Loucy (cell line): ENCODE measurements around the gene PDZRN3.

Experiments
- H2AFZ ChIP-seq: fragments of 200-600 bp; sonication (generic); 2 replicates; pipeline ENCODE4 v1.6.0; 2016; ENCODE audit warnings: antibody characterized with exemption, mild to moderate bottlenecking, low read length, moderate library complexity
- H3F3A ChIP-seq: fragments of 200-600 bp; 2 replicates; pipeline ENCODE4 v1.6.0; 2016; ENCODE audit warnings: antibody characterized with exemption, low read depth, mild to moderate bottlenecking
- H3K27me3 ChIP-seq: fragments of 200-600 bp; sonication (generic); 2 replicates; pipeline ENCODE4 v1.6.1; 2014; ENCODE audit warnings: low read length, mild to moderate bottlenecking; ENCODE audit not compliant: insufficient read depth, poor library complexity, severe bottlenecking
- H3K36me3 ChIP-seq: fragments of 200-600 bp; sonication (generic); 2 replicates; pipeline ENCODE4 v1.6.1; 2016; ENCODE audit warnings: low read length; ENCODE audit not compliant: insufficient read depth
- H3K4me1 ChIP-seq: fragments of 200-600 bp; sonication (generic); 2 replicates; pipeline ENCODE4 v1.5.1; 2014; ENCODE audit warnings: low read length, mild to moderate bottlenecking; ENCODE audit not compliant: insufficient read depth, poor library complexity, severe bottlenecking
- H3K4me2 ChIP-seq: fragments of 200-600 bp; sonication (generic); 2 replicates; pipeline ENCODE4 v1.6.0; 2014; ENCODE audit warnings: antibody characterized with exemption, low read length, low read depth, mild to moderate bottlenecking; ENCODE audit not compliant: poor library complexity, severe bottlenecking
- H3K4me3 ChIP-seq: fragments of 200-600 bp; sonication (generic); 2 replicates; pipeline ENCODE4 v1.5.1; 2014; ENCODE audit warnings: low read length, mild to moderate bottlenecking, mixed read lengths; ENCODE audit not compliant: poor library complexity, severe bottlenecking
- H3K79me2 ChIP-seq: fragments of 200-600 bp; sonication (generic); 2 replicates; pipeline ENCODE4 v1.6.1; 2014; ENCODE audit warnings: low read length; ENCODE audit not compliant: insufficient read depth
- H3K9ac ChIP-seq: fragments of 200-600 bp; sonication (generic); 2 replicates; pipeline ENCODE4 v1.6.0; 2014; ENCODE audit warnings: mild to moderate bottlenecking, low read depth, low read length, moderate library complexity; ENCODE audit not compliant: poor library complexity, severe bottlenecking
- H3K9me2 ChIP-seq: fragments of 200-600 bp; sonication (generic); replicated peaks from 2 replicates; pipeline ENCODE4 v1.6.1; 2016; ENCODE audit warnings: low read depth, low read length, mixed read lengths
- H3K9me3 ChIP-seq: fragments of 200-600 bp; sonication (generic); 2 replicates; pipeline ENCODE4 v1.6.1; 2014; ENCODE audit warnings: mild to moderate bottlenecking, antibody characterized with exemption, low read length, low read depth; ENCODE audit not compliant: insufficient read depth
- H4K20me1 ChIP-seq: fragments of 200-600 bp; sonication (generic); 2 replicates; pipeline ENCODE4 v1.6.0; 2014; ENCODE audit warnings: antibody characterized with exemption, low read length, mild to moderate bottlenecking; ENCODE audit not compliant: insufficient read depth, poor library complexity, severe bottlenecking
- EZH2phosphoT487 ChIP-seq: fragments of 200-600 bp; IDR thresholded peaks from 2 replicates; pipeline ENCODE4 v1.6.1; 2018; ENCODE audit warnings: antibody characterized with exemption, mild to moderate bottlenecking, moderate library complexity, borderline replicate concordance
- TF ChIP-seq, protein P1 (sequence below): fragments of 200-600 bp; sonication (generic); conservative IDR thresholded peaks from 2 replicates; pipeline ENCODE4 v1.5.1; 2014; ENCODE audit warnings: mild to moderate bottlenecking, antibody characterized with exemption, low read length

Gene PDZRN3

DNA sequence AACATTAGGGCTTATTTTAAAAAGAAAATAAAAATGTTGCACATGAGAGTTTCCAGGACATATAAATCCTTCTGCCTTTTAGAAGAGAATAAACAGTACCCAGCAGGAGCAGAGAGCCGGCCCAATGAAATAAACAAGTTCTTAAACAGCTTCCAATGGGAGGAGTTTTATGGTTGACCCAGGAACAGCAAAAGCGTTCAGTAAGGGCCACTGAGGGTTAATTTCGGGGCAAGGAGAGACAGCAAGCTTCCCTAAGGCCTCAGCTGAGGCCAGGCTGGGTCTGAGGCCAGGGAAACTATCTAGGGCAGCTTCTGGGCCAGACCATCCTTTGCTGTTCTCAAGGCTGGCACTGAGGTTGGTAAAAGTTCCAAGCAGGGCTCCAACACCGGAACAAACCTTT lies 3.4 kb downstream of the PDZRN3 start:
- H3K9me3 ChIP-seq: no peaks in the 10 kb centered on the region
- no peaks in the 10 kb centered on the region for H4K20me1 ChIP-seq
- no peaks in the 10 kb centered on the region for H3K9me2 ChIP-seq
- H3K27me3 ChIP-seq: no peaks in the 10 kb centered on the region
- no peaks in the 10 kb centered on the region for H3K79me2 ChIP-seq
- no peaks in the 10 kb centered on the region for H3K36me3 ChIP-seq
- no peaks in the 10 kb centered on the region for H3F3A ChIP-seq
- H3K4me2 ChIP-seq: no peak overlapping the region
- H3K9ac ChIP-seq: no peak overlapping the region
- H3K4me1 ChIP-seq: no peaks in the 10 kb centered on the region
- H2AFZ ChIP-seq: no peak overlapping the region
- no peak overlapping the region for H3K4me3 ChIP-seq
- no peak for TF ChIP-seq EZH2phosphoT487
- TF ChIP-seq, protein P1, sequence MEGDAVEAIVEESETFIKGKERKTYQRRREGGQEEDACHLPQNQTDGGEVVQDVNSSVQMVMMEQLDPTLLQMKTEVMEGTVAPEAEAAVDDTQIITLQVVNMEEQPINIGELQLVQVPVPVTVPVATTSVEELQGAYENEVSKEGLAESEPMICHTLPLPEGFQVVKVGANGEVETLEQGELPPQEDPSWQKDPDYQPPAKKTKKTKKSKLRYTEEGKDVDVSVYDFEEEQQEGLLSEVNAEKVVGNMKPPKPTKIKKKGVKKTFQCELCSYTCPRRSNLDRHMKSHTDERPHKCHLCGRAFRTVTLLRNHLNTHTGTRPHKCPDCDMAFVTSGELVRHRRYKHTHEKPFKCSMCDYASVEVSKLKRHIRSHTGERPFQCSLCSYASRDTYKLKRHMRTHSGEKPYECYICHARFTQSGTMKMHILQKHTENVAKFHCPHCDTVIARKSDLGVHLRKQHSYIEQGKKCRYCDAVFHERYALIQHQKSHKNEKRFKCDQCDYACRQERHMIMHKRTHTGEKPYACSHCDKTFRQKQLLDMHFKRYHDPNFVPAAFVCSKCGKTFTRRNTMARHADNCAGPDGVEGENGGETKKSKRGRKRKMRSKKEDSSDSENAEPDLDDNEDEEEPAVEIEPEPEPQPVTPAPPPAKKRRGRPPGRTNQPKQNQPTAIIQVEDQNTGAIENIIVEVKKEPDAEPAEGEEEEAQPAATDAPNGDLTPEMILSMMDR: no peak

DNA sequence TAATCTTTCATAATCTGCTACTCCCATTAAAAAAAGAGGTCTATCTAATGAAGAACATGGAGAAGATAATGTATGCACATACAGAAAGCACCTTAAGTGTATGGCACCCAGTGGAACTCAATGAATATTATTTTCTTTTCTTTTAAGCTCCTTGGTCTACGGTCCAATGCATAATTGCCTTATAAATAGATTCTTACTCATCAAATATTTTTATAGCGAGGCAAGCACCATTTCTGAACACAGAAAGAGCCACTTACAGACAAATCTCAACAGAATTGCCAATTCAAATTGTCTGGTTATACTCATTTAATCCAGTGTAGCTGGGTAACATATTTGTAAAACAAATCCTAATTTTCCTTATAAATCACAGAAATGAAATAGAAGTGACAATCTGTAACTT lies 6.3 kb downstream of the PDZRN3 start:
- Histone ChIP-seq H3K36me3 (no peaks in the 10 kb centered on the region), H4K20me1 (no peaks in the 10 kb centered on the region), H3K4me3 (no peak overlapping the region), H3K9me2 (no peaks in the 10 kb centered on the region), H3K9me3 (no peaks in the 10 kb centered on the region), H3K79me2 (no peaks in the 10 kb centered on the region), H3F3A (no peaks in the 10 kb centered on the region), H3K4me1 (no peaks in the 10 kb centered on the region), H3K4me2 (no peak overlapping the region), H3K9ac (no peak overlapping the region), H3K27me3 (no peaks in the 10 kb centered on the region), H2AFZ (no peak overlapping the region)
- TF ChIP-seq, protein P1: no peak
- TF ChIP-seq EZH2phosphoT487: no peak

DNA sequence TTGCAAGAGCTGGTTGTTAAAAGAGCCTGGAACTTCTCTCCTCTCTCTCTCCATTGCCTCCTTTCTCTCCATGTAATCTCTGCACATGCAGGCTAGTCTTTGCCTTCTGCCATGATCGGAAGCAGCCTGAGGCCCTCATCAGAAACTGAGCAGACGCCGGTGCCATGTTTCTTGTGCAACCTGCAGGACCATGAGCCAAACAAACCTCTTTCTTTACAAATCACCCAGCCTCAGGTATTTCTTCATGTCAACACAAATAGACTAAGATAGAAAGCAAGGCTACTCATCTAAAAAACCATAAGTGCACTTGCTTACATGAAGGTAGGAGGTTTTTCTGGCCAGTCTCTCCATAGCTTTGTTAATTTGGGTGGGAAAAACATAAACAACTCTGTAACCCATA lies 8.7 kb downstream of the PDZRN3 start:
- no peaks in the 10 kb centered on the region for H4K20me1 ChIP-seq
- H3F3A ChIP-seq: no peaks in the 10 kb centered on the region
- no peaks in the 10 kb centered on the region for H3K4me1 ChIP-seq
- H3K4me3 ChIP-seq: no peak overlapping the region
- no peak overlapping the region for H3K9ac ChIP-seq
- H3K9me2 ChIP-seq: no peaks in the 10 kb centered on the region
- TF ChIP-seq, protein P1: no peak
- TF ChIP-seq EZH2phosphoT487: no peak
- no peaks in the 10 kb centered on the region for H3K27me3 ChIP-seq
- no peaks in the 10 kb centered on the region for H3K79me2 ChIP-seq
- no peak overlapping the region for H2AFZ ChIP-seq
- H3K9me3 ChIP-seq: no peaks in the 10 kb centered on the region
- no peaks in the 10 kb centered on the region for H3K36me3 ChIP-seq
- H3K4me2 ChIP-seq: no peak overlapping the region
